ENCODE data around the gene ADSL. TPM values are rescaled to one million over a fixed set of nuclear protein-coding genes. Genes with fewer than 3 reads are reported as not detected.
A peak's percentile ranks its signal among the peaks of the same experiment; 100 is the strongest.

The ADSL gene
- total RNA-seq, 1 donor from 2014 or later, result 120 TPM

DNA sequence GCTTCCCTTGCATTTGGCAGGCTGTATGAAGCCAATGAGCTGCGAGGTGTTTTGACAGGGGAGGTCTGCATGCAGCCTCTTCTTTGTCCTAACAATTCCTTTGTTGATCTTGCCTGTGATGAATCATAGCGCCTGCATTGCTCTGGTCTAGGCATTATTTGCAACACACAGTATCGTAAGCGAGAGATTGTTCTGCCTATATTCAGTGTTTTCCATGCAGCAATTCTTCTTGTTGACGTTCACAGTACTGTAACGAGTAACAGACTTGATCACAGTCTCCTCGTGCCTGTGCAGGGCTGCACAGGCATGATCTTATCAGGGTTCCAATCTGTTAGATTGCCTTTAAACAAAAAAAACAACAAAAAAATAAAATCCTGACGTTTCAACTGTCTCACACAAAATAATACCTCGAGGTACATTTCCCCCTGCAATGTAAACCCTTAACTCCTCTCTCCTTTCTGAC, 13.9 kb upstream of the ADSL start:
- DNase-seq (ENCODE audit: low read depth, low spot score), result no peak
- H3K4me1 Mint-ChIP-seq, result peaks cover 47% of the 10 kb centered on the region
- H3K27me3 Mint-ChIP-seq (ENCODE audit: low read depth), result no peaks in the 10 kb centered on the region
- H3K9me3 Mint-ChIP-seq, result no peaks in the 10 kb centered on the region
- H3K36me3 Mint-ChIP-seq (ENCODE audit: low read depth), result no peaks in the 10 kb centered on the region
- no peak overlapping the region for H3K27ac Mint-ChIP-seq (ENCODE audit: unreplicated experiment)
- TF ChIP-seq, protein P1, sequence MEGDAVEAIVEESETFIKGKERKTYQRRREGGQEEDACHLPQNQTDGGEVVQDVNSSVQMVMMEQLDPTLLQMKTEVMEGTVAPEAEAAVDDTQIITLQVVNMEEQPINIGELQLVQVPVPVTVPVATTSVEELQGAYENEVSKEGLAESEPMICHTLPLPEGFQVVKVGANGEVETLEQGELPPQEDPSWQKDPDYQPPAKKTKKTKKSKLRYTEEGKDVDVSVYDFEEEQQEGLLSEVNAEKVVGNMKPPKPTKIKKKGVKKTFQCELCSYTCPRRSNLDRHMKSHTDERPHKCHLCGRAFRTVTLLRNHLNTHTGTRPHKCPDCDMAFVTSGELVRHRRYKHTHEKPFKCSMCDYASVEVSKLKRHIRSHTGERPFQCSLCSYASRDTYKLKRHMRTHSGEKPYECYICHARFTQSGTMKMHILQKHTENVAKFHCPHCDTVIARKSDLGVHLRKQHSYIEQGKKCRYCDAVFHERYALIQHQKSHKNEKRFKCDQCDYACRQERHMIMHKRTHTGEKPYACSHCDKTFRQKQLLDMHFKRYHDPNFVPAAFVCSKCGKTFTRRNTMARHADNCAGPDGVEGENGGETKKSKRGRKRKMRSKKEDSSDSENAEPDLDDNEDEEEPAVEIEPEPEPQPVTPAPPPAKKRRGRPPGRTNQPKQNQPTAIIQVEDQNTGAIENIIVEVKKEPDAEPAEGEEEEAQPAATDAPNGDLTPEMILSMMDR (conservative IDR thresholded peaks at IDR 0.05), result no peak
- no peak overlapping the region for H3K4me3 Mint-ChIP-seq

- peaks cover 30% of the 10 kb centered on the region for H3K4me1 Mint-ChIP-seq
- H3K27me3 Mint-ChIP-seq (ENCODE audit: low read depth), result no peaks in the 10 kb centered on the region
- DNase-seq (ENCODE audit: low read depth, low spot score), result no peak
- no peaks in the 10 kb centered on the region for H3K9me3 Mint-ChIP-seq
- TF ChIP-seq, protein P1 (conservative IDR thresholded peaks at IDR 0.05), result no peak
- no peak overlapping the region for H3K27ac Mint-ChIP-seq (ENCODE audit: unreplicated experiment)
- H3K36me3 Mint-ChIP-seq (ENCODE audit: low read depth), result no peaks in the 10 kb centered on the region
- no peak overlapping the region for H3K4me3 Mint-ChIP-seq
Observed at GRCh38 chr22:40334060-40334459, 12.2 kb upstream of the ADSL start.

DNA sequence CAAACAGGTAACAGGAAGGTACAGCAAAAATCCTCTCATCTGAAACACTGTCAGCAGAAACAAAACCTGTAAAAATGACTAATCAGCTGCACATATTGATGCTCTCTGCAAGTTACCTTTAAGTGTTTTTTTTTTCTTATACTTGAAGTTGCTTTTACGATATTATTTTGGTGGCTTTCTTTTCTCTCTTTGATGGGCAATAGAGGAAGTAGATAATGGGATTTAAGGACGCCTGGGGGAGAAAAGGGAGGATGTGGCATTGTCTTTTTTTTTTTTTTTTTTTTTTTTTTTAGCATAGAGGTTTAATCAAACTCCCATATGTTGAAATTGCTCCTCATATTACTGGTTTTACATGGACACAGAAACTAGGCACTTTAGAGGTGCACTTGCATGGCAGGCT, 11.4 kb upstream of the ADSL start:
- TF ChIP-seq, protein P1 (conservative IDR thresholded peaks at IDR 0.05), result no peak
- H3K27ac Mint-ChIP-seq (ENCODE audit: unreplicated experiment), result no peak overlapping the region
- H3K4me3 Mint-ChIP-seq, result no peak overlapping the region
- H3K4me1 Mint-ChIP-seq, result peaks cover 26% of the 10 kb centered on the region
- H3K9me3 Mint-ChIP-seq, result no peaks in the 10 kb centered on the region
- no peaks in the 10 kb centered on the region for H3K27me3 Mint-ChIP-seq (ENCODE audit: low read depth)
- H3K36me3 Mint-ChIP-seq (ENCODE audit: low read depth), result no peaks in the 10 kb centered on the region
- no peak for DNase-seq (ENCODE audit: low read depth, low spot score)

DNA sequence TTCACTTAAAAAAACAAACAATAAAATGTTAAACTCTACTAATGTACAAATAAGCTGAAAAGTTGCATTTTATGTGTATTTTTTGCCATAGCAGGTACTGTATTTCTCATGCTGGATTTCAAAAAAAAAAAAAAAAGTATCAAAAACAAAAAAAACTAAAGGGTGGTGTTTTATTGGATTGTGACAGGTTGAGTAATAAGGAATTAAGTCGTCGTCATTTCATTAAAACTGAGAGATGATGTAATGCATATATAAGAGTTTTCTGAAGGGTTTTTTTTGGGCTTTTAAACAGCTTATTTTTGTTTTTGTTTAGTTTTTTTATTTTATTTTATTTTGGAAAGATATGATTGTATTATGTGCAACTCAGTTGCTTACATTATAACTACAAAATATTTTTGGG, 10.9 kb upstream of the ADSL start:
- Mint-ChIP-seq H3K4me3 (no peak overlapping the region), H3K36me3 (ENCODE audit: low read depth) (no peaks in the 10 kb centered on the region), H3K27me3 (ENCODE audit: low read depth) (no peaks in the 10 kb centered on the region), H3K9me3 (no peaks in the 10 kb centered on the region), H3K4me1 (peaks cover 21% of the 10 kb centered on the region), H3K27ac (ENCODE audit: unreplicated experiment) (no peak overlapping the region)
- TF ChIP-seq, protein P1 (conservative IDR thresholded peaks at IDR 0.05), result no peak
- DNase-seq (ENCODE audit: low read depth, low spot score), result no peak

GRCh38 chr22:40340044-40340443, 6.3 kb upstream of the ADSL start:
- DNase-seq (ENCODE audit: low read depth, low spot score), result no peak
- H3K27ac Mint-ChIP-seq (ENCODE audit: unreplicated experiment), result no peak overlapping the region
- H3K27me3 Mint-ChIP-seq (ENCODE audit: low read depth), result no peaks in the 10 kb centered on the region
- no peaks in the 10 kb centered on the region for H3K4me1 Mint-ChIP-seq
- no peaks in the 10 kb centered on the region for H3K36me3 Mint-ChIP-seq (ENCODE audit: low read depth)
- H3K9me3 Mint-ChIP-seq, result no peaks in the 10 kb centered on the region
- TF ChIP-seq, protein P1 (conservative IDR thresholded peaks at IDR 0.05), result no peak
- H3K4me3 Mint-ChIP-seq, result peak overlapping the region; percentile 28

DNA sequence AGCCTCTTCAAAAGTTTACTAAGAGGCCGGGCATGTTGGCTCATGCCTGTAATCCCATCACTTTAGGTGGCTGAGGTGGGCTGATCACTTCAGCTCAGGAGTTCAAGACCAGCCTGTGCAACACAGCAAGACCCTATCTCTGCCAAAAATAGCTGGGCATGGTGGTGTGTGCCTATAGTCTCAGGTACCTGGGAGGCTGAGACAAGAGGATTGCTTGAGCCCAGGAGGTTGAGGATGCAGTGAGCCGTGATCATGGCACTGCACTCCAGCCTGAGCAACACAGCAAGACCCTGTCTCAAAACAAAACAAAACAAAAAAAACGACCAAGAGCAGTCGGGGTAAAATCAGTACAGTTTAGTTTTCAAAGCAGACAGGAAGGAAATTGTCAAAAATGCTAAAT, 4.7 kb upstream of the ADSL start:
- H3K4me1 Mint-ChIP-seq, result peaks cover 4% of the 10 kb centered on the region
- no peak for DNase-seq (ENCODE audit: low read depth, low spot score)

More for the DNA sequence above, 4.7 kb upstream of the ADSL start:
- no peaks in the 10 kb centered on the region for H3K9me3 Mint-ChIP-seq
- H3K4me3 Mint-ChIP-seq, result peak overlapping the region; percentile 28
- no peaks in the 10 kb centered on the region for H3K27me3 Mint-ChIP-seq (ENCODE audit: low read depth)
- TF ChIP-seq, protein P1 (conservative IDR thresholded peaks at IDR 0.05), result no peak
- no peaks in the 10 kb centered on the region for H3K36me3 Mint-ChIP-seq (ENCODE audit: low read depth)
- H3K27ac Mint-ChIP-seq (ENCODE audit: unreplicated experiment), result no peak overlapping the region
